ENCODE data around the gene WDHD1.
A peak's percentile ranks its signal among the peaks of the same experiment; 100 is the strongest.
"Not testable (repeated sequence)": the region's sequence is repeated elsewhere in the genome, so short reads cannot be mapped to it uniquely, and the experiment has no call there.

The WDHD1 gene

DNA sequence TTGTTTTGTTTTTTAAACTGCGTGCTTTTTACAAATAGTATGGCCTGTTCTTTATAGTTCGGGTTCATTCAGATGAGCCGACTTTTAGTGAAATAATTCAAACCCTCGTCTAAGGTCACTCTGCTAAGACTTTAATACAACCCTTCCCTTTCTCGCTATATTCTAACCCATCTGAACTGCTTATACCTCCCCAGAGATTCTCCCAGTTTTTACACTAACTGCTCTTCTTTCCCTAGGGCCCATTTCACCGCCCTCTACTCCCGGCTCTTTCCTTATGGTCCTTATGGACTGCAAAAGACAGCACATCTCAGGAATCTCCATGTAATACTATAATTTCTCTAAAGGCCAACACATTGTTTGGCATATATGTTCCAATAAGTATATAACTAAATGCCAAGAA lies 26.6 kb upstream of the WDHD1 start:
- Mint-ChIP-seq H3K9me3 (no peaks in the 10 kb centered on the region), H3K4me1 (peaks cover 40% of the 10 kb centered on the region), H3K36me3 (peaks cover 82% of the 10 kb centered on the region), H3K4me3 (peak overlapping the region; percentile 78), H3K27ac (no peak overlapping the region)
- ATAC-seq (no peak), DNase-seq (ENCODE audit: low spot score in 2 of 2) (no peak)

DNA sequence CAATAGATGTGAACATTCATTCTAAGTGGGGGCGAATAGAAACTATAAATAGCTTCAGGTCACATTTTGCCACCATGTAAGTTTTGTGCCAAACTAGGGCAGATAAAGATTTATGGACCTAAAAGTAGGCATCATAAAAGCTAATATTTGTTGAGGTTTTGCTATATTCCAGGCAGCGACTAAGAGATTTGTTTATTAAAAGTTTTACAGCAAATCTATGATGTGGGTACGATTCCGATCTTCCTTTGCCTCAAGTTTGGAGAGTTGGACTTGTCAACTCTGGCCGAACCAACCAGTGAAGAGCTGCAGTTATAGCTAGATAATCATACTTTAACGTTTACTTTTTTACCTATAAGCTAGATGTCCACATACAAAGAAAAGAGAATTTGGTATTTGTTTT lies 26.1 kb upstream of the WDHD1 start:
- H3K4me3 Mint-ChIP-seq = peak overlapping the region; percentile 78
- DNase-seq (ENCODE audit: low spot score in 2 of 2) = no peak
- H3K9me3 Mint-ChIP-seq = no peaks in the 10 kb centered on the region
- peak overlapping the region; percentile 94 for H3K27ac Mint-ChIP-seq
- no peak for ATAC-seq
- H3K36me3 Mint-ChIP-seq = peaks cover 77% of the 10 kb centered on the region
- peaks cover 36% of the 10 kb centered on the region for H3K4me1 Mint-ChIP-seq

DNA sequence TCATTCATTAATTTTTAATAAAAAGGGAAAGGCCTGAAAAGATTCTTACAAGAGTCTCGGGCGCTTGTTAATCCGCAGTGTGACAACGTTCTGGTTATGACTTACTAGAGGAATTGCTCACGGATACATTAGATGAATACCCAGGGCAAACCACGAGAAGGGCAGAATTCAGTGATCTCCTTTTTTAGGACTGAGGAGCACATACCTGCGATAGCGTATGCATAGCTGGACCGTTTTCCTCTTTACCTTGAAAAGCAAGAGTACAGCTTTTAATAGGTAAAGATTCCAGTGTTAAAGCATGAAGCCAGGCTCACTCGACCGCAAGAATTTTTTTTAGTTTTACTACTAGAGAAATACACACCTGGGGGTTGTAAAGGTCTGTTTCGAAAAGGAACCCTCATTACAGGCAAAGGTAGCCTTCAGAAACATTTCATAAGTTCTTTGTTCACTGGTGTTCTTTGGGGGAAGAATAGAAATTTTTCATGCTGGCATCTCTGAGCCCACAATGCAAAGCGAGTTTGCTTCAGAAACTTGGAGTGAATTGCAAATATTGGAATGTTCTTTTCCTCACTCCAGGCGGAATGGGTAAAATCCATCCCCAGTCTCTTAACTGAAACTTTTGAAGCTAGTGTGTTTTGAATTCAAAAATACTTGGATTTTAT lies 25.5 kb upstream of the WDHD1 start:
- H3K4me3 Mint-ChIP-seq = peak overlapping the region; percentile 78
- H3K4me1 Mint-ChIP-seq = peaks cover 34% of the 10 kb centered on the region
- no peaks in the 10 kb centered on the region for H3K9me3 Mint-ChIP-seq
- DNase-seq (ENCODE audit: low spot score in 2 of 2) (no peak), ATAC-seq (peak; percentile 73)
- H3K36me3 Mint-ChIP-seq = peaks cover 71% of the 10 kb centered on the region
- peak overlapping the region; percentile 94 for H3K27ac Mint-ChIP-seq

GRCh38 chr14:55051423-55052268 lies 24.7 kb upstream of the WDHD1 start, which contains the start of gene MAPK1IP1L:
TSS of gene MAPK1IP1L (plus strand) at chr14:55051647. CDS start at chr14:55061684, 10,037 bp downstream.
- peaks cover 64% of the 10 kb centered on the region for H3K36me3 Mint-ChIP-seq
- H3K4me3 Mint-ChIP-seq = peak within 1 kb of the TSS; percentile 78
- peak within 1 kb of the TSS; percentile 94 for H3K27ac Mint-ChIP-seq
- H3K4me1 Mint-ChIP-seq = peaks cover 34% of the 10 kb centered on the region
- ATAC-seq (peak; percentile 95), DNase-seq (ENCODE audit: low spot score in 2 of 2) (peak; percentile 98 to 99)
- H3K9me3 Mint-ChIP-seq = no peaks in the 10 kb centered on the region

- peaks cover 58% of the 10 kb centered on the region for H3K36me3 Mint-ChIP-seq
- ATAC-seq (peak; percentile 36), DNase-seq (ENCODE audit: low spot score in 2 of 2) (no peak)
- H3K9me3 Mint-ChIP-seq = no peaks in the 10 kb centered on the region
- H3K4me1 Mint-ChIP-seq = peaks cover 34% of the 10 kb centered on the region
- H3K4me3 Mint-ChIP-seq = peak overlapping the region; percentile 78
- peak overlapping the region; percentile 94 for H3K27ac Mint-ChIP-seq
These were observed 24.2 kb upstream of the WDHD1 start for GRCh38 chr14:55051165-55051422.

DNA sequence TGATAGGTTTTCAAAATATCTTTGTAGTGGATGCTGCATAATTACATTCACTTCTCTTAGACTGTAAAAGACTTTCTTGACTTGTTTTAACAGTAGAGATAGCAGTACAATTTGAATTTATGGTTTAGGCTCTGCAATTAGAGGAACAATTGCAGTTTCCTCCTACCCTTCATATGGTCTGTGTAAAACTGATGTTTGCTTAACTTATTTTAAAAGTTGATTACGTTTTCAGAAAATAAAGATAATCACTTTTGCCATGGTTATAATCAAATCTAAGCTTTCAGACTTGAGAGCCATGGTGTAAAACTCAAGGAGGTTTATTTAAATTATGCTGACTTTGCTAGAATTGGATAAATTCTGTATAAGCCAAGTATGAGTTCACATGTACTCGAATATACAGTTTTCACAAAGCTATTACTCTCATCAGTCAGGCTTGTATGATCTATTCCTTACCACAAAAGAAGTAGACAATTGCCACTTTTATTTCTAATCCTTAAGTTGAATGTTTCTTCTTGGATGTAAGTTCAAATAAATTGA lies 22.1 kb upstream of the WDHD1 start:
- DNase-seq (ENCODE audit: low spot score in 2 of 2) (no peak), ATAC-seq (no peak)
- Mint-ChIP-seq H3K4me3 (no peak overlapping the region), H3K4me1 (peaks cover 26% of the 10 kb centered on the region), H3K36me3 (peaks cover 46% of the 10 kb centered on the region), H3K9me3 (no peaks in the 10 kb centered on the region), H3K27ac (no peak overlapping the region)

GRCh38 chr14:55047301-55048053 lies 20.6 kb upstream of the WDHD1 start:
- ATAC-seq = no peak
- Mint-ChIP-seq H3K4me1 (peaks cover 12% of the 10 kb centered on the region), H3K27ac (no peak overlapping the region)

GRCh38 chr14:55045087-55045486 lies 18.2 kb upstream of the WDHD1 start:
- Mint-ChIP-seq H3K4me3 (no peak overlapping the region), H3K36me3 (peaks cover 44% of the 10 kb centered on the region), H3K9me3 (no peaks in the 10 kb centered on the region), H3K27ac (peak overlapping the region; percentile 40), H3K4me1 (no peaks in the 10 kb centered on the region)
- DNase-seq (ENCODE audit: low spot score in 2 of 2) = no peak
- no peak for ATAC-seq

More at GRCh38 chr14:55047301-55048053, 20.6 kb upstream of the WDHD1 start:
- DNase-seq (ENCODE audit: low spot score in 2 of 2) = no peak
- Mint-ChIP-seq H3K9me3 (no peaks in the 10 kb centered on the region), H3K36me3 (peaks cover 46% of the 10 kb centered on the region), H3K4me3 (no peak overlapping the region)

GRCh38 chr14:55043528-55043927 lies 16.6 kb upstream of the WDHD1 start:
- peaks cover 5% of the 10 kb centered on the region for H3K4me1 Mint-ChIP-seq
- H3K36me3 Mint-ChIP-seq = peaks cover 60% of the 10 kb centered on the region
- H3K27ac Mint-ChIP-seq = no peak overlapping the region
- no peak for DNase-seq (ENCODE audit: low spot score in 2 of 2)
- no peaks in the 10 kb centered on the region for H3K9me3 Mint-ChIP-seq
- no peak for ATAC-seq
- H3K4me3 Mint-ChIP-seq = no peak overlapping the region

DNA sequence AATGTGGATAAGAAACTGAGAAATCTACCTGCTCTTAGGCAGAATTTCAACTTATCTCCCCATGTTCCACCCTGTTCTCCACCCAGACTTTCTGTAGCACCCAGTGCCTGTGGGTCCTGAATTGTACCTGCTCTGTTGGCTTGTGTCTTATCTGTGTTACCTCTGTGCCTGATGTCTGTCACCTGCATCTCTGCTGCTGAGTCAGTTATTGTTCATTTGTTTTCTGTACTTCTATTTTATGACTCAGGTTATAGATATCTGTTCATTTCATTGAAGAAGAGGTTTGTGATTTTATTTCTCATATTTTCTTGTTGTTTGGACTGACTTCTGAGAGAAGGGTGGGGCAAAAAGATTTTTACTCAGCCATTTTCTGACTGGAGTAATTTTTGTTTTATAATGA lies 11.8 kb upstream of the WDHD1 start:
- peaks cover 96% of the 10 kb centered on the region for H3K36me3 Mint-ChIP-seq
- H3K27ac Mint-ChIP-seq = peak overlapping the region; percentile 9
- no peak overlapping the region for H3K4me3 Mint-ChIP-seq
- DNase-seq (ENCODE audit: low spot score in 2 of 2) = no peak
- no peak for ATAC-seq
- peaks cover 8% of the 10 kb centered on the region for H3K4me1 Mint-ChIP-seq
- H3K9me3 Mint-ChIP-seq = no peaks in the 10 kb centered on the region

GRCh38 chr14:55037995-55038394 lies 11.1 kb upstream of the WDHD1 start:
- not testable (repeated sequence) for H3K4me1 Mint-ChIP-seq; H3K4me3 Mint-ChIP-seq; ATAC-seq; DNase-seq (ENCODE audit: low spot score in 2 of 2); H3K9me3 Mint-ChIP-seq
- peak overlapping the region; percentile 65 for H3K27ac Mint-ChIP-seq
- H3K36me3 Mint-ChIP-seq = peaks cover 96% of the 10 kb centered on the region

DNA sequence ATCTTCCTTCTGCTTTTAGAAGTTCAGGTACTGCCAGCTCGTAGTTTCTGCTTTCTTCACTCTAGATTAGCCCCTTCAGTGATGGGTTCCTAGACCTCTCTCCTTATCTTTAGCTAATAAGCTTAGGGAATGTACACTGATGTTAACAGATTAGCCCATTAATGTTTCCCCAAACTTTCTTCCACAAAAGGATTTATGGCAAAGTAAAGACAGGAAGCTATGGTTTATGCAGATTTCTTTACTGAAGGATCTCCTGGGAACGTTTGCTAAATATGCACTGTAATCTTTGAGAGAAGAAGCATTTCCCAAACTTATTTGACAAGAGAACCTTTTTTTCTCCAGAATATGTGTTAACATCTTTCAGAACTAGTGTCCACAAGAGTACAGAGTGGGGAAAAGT lies 4.3 kb upstream of the WDHD1 start:
- Mint-ChIP-seq H3K36me3 (peaks cover 65% of the 10 kb centered on the region), H3K4me1 (peaks cover 20% of the 10 kb centered on the region), H3K4me3 (no peak overlapping the region), H3K27ac (no peak overlapping the region), H3K9me3 (no peaks in the 10 kb centered on the region)
- ATAC-seq (no peak), DNase-seq (ENCODE audit: low spot score in 2 of 2) (no peak)

DNA sequence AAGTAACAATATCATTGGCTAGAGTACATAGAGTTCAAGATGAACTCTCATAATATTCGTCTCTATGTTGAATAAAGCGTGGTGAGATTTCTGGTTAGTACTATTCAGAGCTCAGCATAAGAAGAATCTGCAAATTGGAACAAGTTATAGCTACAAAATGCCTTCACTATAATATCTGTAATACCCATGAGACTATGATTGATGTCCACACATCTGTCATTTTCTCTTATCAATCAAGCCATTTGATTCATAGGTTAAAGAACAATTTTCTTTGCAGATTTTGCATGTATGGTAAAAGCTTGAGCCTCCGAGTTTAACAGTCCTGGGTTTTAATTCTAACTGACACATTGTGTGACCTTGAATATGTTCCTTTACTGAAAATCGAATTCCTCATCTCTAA lies 1.6 kb upstream of the WDHD1 start:
- no peak for DNase-seq (ENCODE audit: low spot score in 2 of 2)
- H3K27ac Mint-ChIP-seq = no peak overlapping the region
- no peaks in the 10 kb centered on the region for H3K9me3 Mint-ChIP-seq
- peak overlapping the region; percentile 86 for H3K4me3 Mint-ChIP-seq
- no peak for ATAC-seq
- H3K36me3 Mint-ChIP-seq = peaks cover 57% of the 10 kb centered on the region
- H3K4me1 Mint-ChIP-seq = peaks cover 31% of the 10 kb centered on the region

DNA sequence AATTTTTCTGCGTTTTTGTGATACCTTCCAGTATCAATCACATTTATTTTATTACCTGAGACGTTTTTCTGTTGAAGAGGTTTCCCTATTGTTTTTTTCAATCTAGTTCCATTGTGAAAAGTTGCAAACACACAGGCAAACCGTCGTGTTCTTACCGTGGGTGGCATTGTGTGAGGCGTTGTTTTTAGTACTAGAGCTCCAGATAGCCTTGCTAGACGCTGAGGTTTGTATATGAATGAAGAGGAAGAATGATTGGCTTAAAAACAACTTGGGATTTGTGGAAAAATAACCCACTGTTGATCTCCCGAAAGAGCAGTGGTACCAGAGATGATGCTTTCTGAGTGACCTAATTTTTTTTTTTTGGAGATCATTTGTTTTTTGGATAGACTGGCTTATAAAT lies 1.2 kb upstream of the WDHD1 start:
- peaks cover 31% of the 10 kb centered on the region for H3K4me1 Mint-ChIP-seq
- H3K27ac Mint-ChIP-seq = peak overlapping the region; percentile 97
- H3K4me3 Mint-ChIP-seq = peak overlapping the region; percentile 86
- no peaks in the 10 kb centered on the region for H3K9me3 Mint-ChIP-seq
- DNase-seq (ENCODE audit: low spot score in 2 of 2) (no peak), ATAC-seq (no peak)
- H3K36me3 Mint-ChIP-seq = peaks cover 57% of the 10 kb centered on the region

- H3K36me3 Mint-ChIP-seq = peaks cover 52% of the 10 kb centered on the region
- no peak for ATAC-seq
- no peak for DNase-seq (ENCODE audit: low spot score in 2 of 2)
- H3K4me1 Mint-ChIP-seq = peaks cover 34% of the 10 kb centered on the region
- H3K4me3 Mint-ChIP-seq = peak overlapping the region; percentile 86
- H3K27ac Mint-ChIP-seq = peak overlapping the region; percentile 97
- H3K9me3 Mint-ChIP-seq = no peaks in the 10 kb centered on the region
These were observed 482 bp downstream of the WDHD1 start for GRCh38 chr14:55026441-55026792.

Data from stimulated activated effector memory CD8-positive, alpha-beta T cell treated with anti-CD3 and anti-CD28 coated beads, Interleukin-12 subunit alpha, Interleukin-12 subunit beta, amount 100 ng/mL, for 72 hours (primary cell).